Effector CD4-positive, alpha-beta T cell (primary cell): ENCODE results near the gene ADAMTS17.
"Not testable (repeated sequence)": the region's sequence is repeated elsewhere in the genome, so short reads cannot be mapped to it uniquely, and the experiment has no call there.

Experiments used
- DNase-seq: peaks from one replicate; pipeline ENCODE4 v3.0.0-alpha.2; 2020
- total RNA-seq: gene quantifications from one replicate; lab custom pipeline; 2026; lab: John Stamatoyannopoulos, UW

The ADAMTS17 gene
- total RNA-seq = 24.0 reads per million, percentile 51 among the genes with 10 or more reads in this experiment

GRCh38 chr15:100341750-100342560 is at the start of gene ADAMTS17:
Gene ADAMTS17 (minus strand): TSS chr15:100341975. CDS start chr15:100341899, 76 bp downstream.
- DNase-seq = peak; percentile 92

GRCh38 chr15:100385300-100386050 is 43.7 kb upstream of the ADAMTS17 start:
- DNase-seq = no peak

- no peak for DNase-seq
These were observed 42.3 kb upstream of the ADAMTS17 start for GRCh38 chr15:100384108-100384410.

GRCh38 chr15:100383302-100384107 is 41.7 kb upstream of the ADAMTS17 start:
- DNase-seq = no peak

- no peak for DNase-seq
These were observed 32.2 kb upstream of the ADAMTS17 start for GRCh38 chr15:100373942-100374341.

- DNase-seq = no peak
These were observed 31.5 kb upstream of the ADAMTS17 start for GRCh38 chr15:100373120-100373896.

GRCh38 chr15:100372739-100373119 is 31.0 kb upstream of the ADAMTS17 start:
- no peak for DNase-seq

- DNase-seq = no peak
These were observed 13.6 kb upstream of the ADAMTS17 start for GRCh38 chr15:100355342-100355741.

GRCh38 chr15:100353449-100353848 is 11.7 kb upstream of the ADAMTS17 start:
- no peak for DNase-seq

- no peak for DNase-seq
These were observed 8.9 kb upstream of the ADAMTS17 start for GRCh38 chr15:100350434-100351226.

- peak; percentile 77 for DNase-seq
These were observed 8.1 kb upstream of the ADAMTS17 start for GRCh38 chr15:100349696-100350433.

- no peak for DNase-seq
These were observed 7.5 kb upstream of the ADAMTS17 start for GRCh38 chr15:100349321-100349695.

- no peak for DNase-seq
These were observed 6.8 kb upstream of the ADAMTS17 start for GRCh38 chr15:100348578-100348977.

- no peak for DNase-seq
These were observed 5.2 kb upstream of the ADAMTS17 start for GRCh38 chr15:100346866-100347512.

- no peak for DNase-seq
These were observed 3.7 kb upstream of the ADAMTS17 start for GRCh38 chr15:100345438-100345837.

- no peak for DNase-seq
These were observed 1.5 kb upstream of the ADAMTS17 start for GRCh38 chr15:100343251-100343650.

GRCh38 chr15:100341239-100341749 is 481 bp downstream of the ADAMTS17 start:
- peak; percentile 22 for DNase-seq

- no peak for DNase-seq
These were observed 995 bp downstream of the ADAMTS17 start for GRCh38 chr15:100340721-100341238.

GRCh38 chr15:100339999-100340398 is 1.8 kb downstream of the ADAMTS17 start:
- DNase-seq = no peak

- not testable (repeated sequence) for DNase-seq
These were observed 2.3 kb downstream of the ADAMTS17 start for GRCh38 chr15:100339451-100339850.
